ENCODE results near the gene LIN52. TPM values are rescaled to one million over a fixed set of nuclear protein-coding genes. Genes with fewer than 3 reads are reported as not detected.

LIN52 gene
- total and polyA plus RNA-seq, 2 of the 13 experiments (the other 11 are each of a cell fraction or from before 2014, with no cell fraction given) = 11.4 to 23.3 TPM

DNA sequence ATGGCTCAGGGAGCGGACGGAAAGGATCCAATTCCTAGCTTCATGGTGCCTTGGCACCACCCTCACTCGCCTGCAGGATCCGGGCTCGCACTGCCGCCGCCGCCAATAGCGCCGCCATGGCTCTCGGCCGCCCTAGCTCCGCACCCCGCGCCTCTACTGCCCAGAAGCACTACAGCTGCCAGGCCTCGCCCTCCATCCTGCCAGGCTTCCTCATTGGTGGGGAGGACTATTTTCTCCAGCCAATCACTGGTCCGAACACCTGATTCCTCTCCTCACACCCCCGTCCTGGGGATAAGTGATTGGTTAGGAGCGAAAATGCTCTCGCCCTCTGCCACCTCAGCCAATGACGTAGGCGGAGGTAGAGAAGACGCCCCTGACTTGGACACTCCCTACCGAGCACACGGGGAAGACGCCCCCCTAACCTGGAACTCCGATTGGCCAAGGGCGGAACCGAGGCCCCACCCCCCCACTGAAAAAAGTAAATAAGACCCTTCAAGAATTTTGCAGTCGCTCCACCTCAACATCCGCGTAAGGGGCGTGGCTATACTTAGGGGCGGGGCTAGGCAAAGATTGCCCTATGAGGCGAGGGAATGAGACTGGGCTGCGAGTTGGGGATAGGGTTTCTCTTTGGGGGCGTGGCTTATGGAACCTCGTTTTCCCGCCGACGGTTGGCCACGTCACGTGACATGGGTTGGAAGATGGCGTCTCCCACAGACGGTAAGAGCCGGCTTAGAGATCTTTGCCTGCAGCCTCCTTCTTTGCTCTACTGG lies at the start of gene LIN52, which contains the start of gene ALDH6A1 (continued):
- no peak for TF ChIP-seq FIP1L1 (IDR thresholded peaks at IDR 0.05; ENCODE audit: borderline replicate concordance, insufficient read depth, low read depth, low read length)
- no peak for TF ChIP-seq ZNF615 (CRISPR knock-in tag; IDR thresholded peaks at IDR 0.05; ENCODE audit: borderline replicate concordance)
- no peak for TF ChIP-seq ZNF746 (CRISPR knock-in tag; IDR thresholded peaks at IDR 0.05)
- peak; percentile 85; the same call in 1 of the 2 replicates for TF ChIP-seq RFXAP (CRISPR knock-in tag; IDR thresholded peaks at IDR 0.05; ENCODE audit: borderline replicate concordance)
- TF ChIP-seq FOXM1 (CRISPR knock-in tag; IDR thresholded peaks at IDR 0.05) = no peak
- TF ChIP-seq DPF2 (CRISPR knock-in tag; IDR thresholded peaks at IDR 0.05; ENCODE audit: borderline replicate concordance, low read depth) = no peak
- TF ChIP-seq ZNF501 (CRISPR knock-in tag; IDR thresholded peaks at IDR 0.05) = no peak
- TF ChIP-seq, protein P1, sequence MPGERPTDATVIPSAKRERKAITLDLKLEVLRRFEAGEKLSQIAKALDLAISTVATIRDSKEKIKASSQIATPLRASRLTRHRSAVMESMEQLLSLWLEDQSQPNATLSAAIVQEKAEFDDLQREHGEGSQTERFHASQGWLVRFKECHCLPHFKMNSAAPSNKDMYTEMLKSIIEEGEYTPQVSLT (CRISPR knock-in tag; IDR thresholded peaks at IDR 0.05; ENCODE audit: borderline replicate concordance, low read depth) = no peak
- peak; percentile 77; the same call in 1 of the 2 replicates for TF ChIP-seq TBX3 (IDR thresholded peaks at IDR 0.05; ENCODE audit: borderline replicate concordance)
- TF ChIP-seq ZMAT3 (CRISPR knock-in tag; conservative IDR thresholded peaks at IDR 0.05) = no peak
- no peak for TF ChIP-seq KLF13 (CRISPR knock-in tag; IDR thresholded peaks at IDR 0.05)
- TF ChIP-seq NCOR1 (IDR thresholded peaks at IDR 0.05; ENCODE audit: borderline replicate concordance, low read length) = peak; percentile 59; the same call in 1 of the 2 replicates
- TF ChIP-seq ZNF639 (CRISPR knock-in tag; conservative IDR thresholded peaks at IDR 0.05) = no peak; the same call in 1 of the 2 replicates
- no peak for TF ChIP-seq ZNF10 (CRISPR knock-in tag; IDR thresholded peaks at IDR 0.05; ENCODE audit: borderline replicate concordance, low read depth)
- TF ChIP-seq ZNF569 (CRISPR knock-in tag; IDR thresholded peaks at IDR 0.05; ENCODE audit: borderline replicate concordance) = no peak
- no peak for TF ChIP-seq ZNF160 (CRISPR knock-in tag; IDR thresholded peaks at IDR 0.05)
- TF ChIP-seq NR1H2 (CRISPR knock-in tag; IDR thresholded peaks at IDR 0.05; ENCODE audit: borderline replicate concordance, low read depth) = no peak
- TF ChIP-seq ZNF205 (CRISPR knock-in tag; IDR thresholded peaks at IDR 0.05) = peak; percentile 40; the same call in 1 of the 2 replicates
- TF ChIP-seq, protein P2, sequence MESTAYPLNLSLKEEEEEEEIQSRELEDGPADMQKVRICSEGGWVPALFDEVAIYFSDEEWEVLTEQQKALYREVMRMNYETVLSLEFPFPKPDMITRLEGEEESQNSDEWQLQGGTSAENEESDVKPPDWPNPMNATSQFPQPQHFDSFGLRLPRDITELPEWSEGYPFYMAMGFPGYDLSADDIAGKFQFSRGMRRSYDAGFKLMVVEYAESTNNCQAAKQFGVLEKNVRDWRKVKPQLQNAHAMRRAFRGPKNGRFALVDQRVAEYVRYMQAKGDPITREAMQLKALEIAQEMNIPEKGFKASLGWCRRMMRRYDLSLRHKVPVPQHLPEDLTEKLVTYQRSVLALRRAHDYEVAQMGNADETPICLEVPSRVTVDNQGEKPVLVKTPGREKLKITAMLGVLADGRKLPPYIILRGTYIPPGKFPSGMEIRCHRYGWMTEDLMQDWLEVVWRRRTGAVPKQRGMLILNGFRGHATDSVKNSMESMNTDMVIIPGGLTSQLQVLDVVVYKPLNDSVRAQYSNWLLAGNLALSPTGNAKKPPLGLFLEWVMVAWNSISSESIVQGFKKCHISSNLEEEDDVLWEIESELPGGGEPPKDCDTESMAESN (CRISPR knock-in tag; conservative IDR thresholded peaks at IDR 0.05) = no peak; the same call in 1 of the 2 replicates
- TF ChIP-seq SALL1 (CRISPR knock-in tag; IDR thresholded peaks at IDR 0.05) = no peak; the same call in 1 of the 2 replicates
- TF ChIP-seq, protein P3, sequence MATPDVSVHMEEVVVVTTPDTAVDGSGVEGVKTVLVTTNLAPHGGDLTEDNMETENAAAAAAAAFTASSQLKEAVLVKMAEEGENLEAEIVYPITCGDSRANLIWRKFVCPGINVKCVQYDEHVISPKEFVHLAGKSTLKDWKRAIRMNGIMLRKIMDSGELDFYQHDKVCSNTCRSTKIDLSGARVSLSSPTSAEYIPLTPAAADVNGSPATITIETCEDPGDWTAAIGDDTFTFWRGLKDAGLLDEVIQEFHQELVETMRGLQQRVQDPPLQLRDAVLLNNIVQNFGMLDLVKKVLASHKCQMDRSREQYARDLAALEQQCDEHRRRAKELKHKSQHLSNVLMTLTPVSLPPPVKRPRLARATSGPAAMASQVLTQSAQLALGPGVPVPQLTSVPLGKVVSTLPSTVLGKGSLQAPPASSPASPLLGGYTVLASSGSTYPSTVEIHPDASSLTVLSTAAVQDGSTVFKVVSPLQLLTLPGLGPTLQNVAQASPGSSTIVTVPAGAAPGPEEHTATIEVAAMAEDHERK (CRISPR knock-in tag; IDR thresholded peaks at IDR 0.05; ENCODE audit: low read depth) = 0 out of 2 replicates have a peak, but pooled peaks have one; percentile 16

Data from HepG2 (cell line).